GM21529 (cell line): ENCODE data around the gene ADAM17.
"Not testable (repeated sequence)": the region's sequence is repeated elsewhere in the genome, so short reads cannot be mapped to it uniquely, and the experiment has no call there.

ENCODE experiments used
- ATAC-seq: cut with Tn5 transposase; IDR thresholded peaks from one replicate; pipeline ENCODE4 v1.9.1; 2021; ENCODE audit not compliant: unreplicated experiment

The ADAM17 gene

GRCh38 chr2:9555297-9556120 is at the start of gene ADAM17:
Gene ADAM17, minus strand, starts transcription at chr2:9555830. Its CDS starts 225 bp downstream, at chr2:9555605.
- peak; percentile 81 for ATAC-seq

GRCh38 chr2:9602412-9602811 is 46.8 kb upstream of the ADAM17 start:
- no peak for ATAC-seq

GRCh38 chr2:9601397-9601796 is 45.8 kb upstream of the ADAM17 start:
- no peak for ATAC-seq

- no peak for ATAC-seq
Observed at GRCh38 chr2:9599430-9599829, 43.8 kb upstream of the ADAM17 start.

GRCh38 chr2:9596621-9597311 is 41.1 kb upstream of the ADAM17 start:
- no peak for ATAC-seq

- ATAC-seq: no peak
Observed at GRCh38 chr2:9595746-9596145, 40.1 kb upstream of the ADAM17 start.

- ATAC-seq: not testable (repeated sequence)
Observed at GRCh38 chr2:9595256-9595655, 39.6 kb upstream of the ADAM17 start.

DNA sequence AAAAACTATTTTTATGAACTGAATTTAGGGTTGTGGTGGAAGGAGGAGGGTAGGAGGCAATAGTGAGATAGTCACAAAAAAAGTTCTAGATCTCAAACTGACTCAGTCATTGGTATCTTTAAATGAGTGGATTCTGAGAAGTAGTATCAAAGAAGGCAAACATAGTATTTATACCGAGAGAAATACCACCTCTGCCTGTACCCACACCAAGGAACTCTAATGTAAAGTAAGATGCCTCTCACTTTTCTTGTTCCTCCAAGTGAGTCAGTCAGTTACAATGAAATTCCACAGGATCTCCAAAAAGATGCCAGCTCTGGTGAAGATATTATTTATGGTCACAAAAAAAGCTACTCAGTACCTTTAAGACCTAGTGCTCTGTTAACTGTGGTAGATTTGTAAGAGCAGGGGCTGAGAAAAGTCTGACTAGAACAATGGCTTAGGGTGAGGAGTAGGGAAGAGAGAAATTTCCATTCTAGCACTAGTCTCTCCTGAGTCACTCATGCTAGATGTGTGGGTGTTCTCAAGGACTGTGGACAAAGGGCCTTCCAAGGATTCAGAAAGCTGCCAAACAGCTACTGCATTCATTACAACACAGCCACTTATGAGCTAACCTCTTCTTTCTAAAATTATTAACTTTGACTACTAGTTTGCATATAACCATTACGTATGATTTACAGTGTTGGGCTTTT is 38.9 kb upstream of the ADAM17 start:
- ATAC-seq: peak; percentile 43

GRCh38 chr2:9593925-9594324 is 38.3 kb upstream of the ADAM17 start:
- no peak for ATAC-seq

DNA sequence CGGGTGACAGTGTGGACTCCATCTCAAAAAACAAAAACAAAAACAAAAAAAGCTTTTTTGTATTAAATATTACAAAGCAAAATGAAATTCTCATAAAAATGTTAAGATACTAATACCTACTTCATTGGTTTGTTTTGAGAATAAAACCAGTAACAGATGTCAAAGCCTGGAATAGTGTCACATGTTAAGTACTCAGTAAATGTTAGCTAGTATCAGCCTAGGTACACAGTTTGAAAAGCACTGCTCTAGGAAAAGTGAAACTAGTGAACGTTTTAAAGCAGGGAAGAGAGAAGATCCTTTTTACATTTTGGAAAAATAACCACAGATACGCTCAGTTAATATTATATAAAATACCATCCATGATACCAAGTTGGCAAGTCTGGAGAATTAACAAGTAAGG is 37.1 kb upstream of the ADAM17 start:
- no peak for ATAC-seq

DNA sequence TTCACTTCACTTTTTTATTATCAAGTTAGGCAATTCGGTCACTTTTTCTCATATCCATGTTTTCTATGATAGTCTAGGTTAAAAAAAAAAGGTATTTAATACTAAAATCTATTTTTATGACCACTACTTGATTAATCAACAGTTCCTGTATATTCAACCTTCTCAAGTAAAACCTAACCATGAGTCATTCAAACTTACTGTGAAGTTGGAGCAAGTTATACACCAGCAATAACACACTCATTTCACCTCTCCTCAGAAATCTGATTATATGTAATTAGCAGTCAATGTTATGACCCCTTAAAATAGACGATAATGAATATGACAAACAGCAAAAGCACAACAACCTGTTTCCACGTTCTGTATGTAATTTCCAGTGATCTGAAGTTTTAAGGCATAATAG is 35.0 kb upstream of the ADAM17 start:
- no peak for ATAC-seq

DNA sequence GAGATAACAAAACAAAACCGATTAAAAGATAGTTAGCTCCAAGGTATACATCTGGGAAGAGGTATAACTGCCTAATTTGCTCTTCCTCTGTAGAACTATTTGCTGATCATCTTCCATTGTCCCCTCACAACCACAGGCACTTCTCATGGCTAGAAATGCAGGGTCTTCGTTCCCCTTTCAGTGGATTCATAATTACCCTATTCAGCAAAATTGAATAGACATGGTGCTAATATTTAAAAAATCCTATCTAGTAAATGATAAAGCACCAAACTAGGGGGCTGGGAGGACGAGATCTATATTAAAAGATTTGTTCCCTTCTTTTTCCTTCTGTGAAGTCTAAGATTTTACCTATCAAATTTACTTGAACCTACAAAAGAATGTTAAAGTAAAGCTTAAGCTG is 30.8 kb upstream of the ADAM17 start:
- no peak for ATAC-seq

GRCh38 chr2:9585486-9585885 is 29.9 kb upstream of the ADAM17 start:
- no peak for ATAC-seq

DNA sequence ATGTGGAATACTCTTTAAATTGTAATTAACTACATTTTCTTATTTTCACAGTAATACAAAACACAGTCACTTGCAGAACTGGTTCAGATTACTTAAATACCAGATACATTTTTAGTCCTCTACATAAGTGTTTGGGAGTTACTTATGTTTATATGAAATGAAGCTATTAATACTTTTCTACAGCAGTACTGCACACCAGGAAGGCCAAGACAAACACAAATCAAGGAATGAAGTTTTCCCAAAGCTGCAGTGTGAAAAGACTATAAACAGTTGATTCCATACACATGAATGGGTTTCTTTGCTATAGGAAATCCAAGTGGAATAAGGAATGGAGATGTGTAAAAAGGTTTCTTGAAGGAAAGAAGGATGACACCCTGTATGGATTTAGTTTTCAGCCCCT is 29.3 kb upstream of the ADAM17 start:
- ATAC-seq: not testable (repeated sequence)

DNA sequence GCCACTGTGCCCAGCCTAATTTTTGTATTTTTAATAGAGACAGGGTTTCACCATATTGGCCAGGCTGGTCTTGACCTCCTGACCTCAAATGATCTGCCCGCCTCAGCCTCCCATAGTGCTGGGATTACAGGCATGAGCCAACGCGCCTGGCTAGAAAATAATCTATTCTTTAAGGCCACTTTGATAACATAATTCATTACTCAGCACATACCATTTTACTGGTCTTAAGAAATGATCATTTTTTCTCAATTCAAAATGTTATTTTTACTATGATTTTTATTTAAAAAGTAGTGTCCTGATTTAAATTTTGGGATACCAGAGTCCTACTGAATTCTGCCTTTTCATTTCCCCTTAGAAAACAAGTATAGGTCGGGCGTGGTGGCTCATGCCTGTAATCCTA is 27.0 kb upstream of the ADAM17 start:
- no peak for ATAC-seq

GRCh38 chr2:9578467-9579235 is 23.0 kb upstream of the ADAM17 start:
- no peak for ATAC-seq

GRCh38 chr2:9574331-9574730 is 18.7 kb upstream of the ADAM17 start:
- ATAC-seq: no peak

- ATAC-seq: no peak
Observed at GRCh38 chr2:9573840-9574239, 18.2 kb upstream of the ADAM17 start.

- ATAC-seq: no peak
Observed at GRCh38 chr2:9573013-9573720, 17.5 kb upstream of the ADAM17 start.
